HG03521 (cell line): Measurements from ENCODE around the gene NR3C1.

Experiments used
- ATAC-seq: cut with Tn5 transposase; IDR thresholded peaks from one replicate; pipeline ENCODE4 v1.9.1; 2021; ENCODE audit warnings: mild to moderate bottlenecking, moderate library complexity; ENCODE audit not compliant: unreplicated experiment

NR3C1 gene

DNA sequence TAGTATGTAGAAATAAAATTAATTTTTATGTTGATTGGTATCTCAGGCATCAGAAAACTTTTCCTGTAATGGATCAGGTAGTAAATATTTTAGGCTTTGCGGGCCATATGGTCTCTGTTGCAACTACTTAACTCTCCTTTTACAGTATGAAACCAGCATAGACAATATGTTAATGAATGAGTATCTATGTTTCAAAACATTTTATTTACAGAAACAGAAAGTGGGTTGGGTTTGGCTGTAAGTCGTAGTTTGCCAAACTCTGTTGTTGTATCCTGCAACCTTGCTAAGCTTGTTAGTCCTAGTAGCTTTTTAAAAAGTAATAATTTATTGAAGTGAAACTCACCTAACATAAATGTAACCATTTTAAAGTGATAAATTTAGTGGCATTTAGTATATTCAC lies 132.1 kb downstream of the NR3C1 start:
- ATAC-seq, result no peak

DNA sequence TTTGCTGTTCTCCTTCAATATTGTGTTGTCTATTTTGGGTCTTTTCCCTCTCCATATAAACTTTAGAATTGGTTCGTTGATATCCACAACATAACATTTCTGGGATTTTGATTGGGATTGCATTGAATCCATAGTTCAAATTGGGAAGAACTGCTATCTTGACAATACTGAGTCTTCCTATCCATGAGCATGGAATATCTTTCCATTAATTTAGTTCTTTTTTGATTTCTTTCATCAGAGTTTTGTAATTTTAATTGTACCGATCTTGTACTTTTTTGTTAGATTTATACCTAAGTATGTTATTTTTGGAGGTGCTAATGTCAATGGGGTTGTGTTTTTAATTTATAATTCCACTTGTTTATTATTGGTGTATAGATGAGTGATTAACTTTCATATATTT lies 135.1 kb downstream of the NR3C1 start:
- ATAC-seq, result no peak

DNA sequence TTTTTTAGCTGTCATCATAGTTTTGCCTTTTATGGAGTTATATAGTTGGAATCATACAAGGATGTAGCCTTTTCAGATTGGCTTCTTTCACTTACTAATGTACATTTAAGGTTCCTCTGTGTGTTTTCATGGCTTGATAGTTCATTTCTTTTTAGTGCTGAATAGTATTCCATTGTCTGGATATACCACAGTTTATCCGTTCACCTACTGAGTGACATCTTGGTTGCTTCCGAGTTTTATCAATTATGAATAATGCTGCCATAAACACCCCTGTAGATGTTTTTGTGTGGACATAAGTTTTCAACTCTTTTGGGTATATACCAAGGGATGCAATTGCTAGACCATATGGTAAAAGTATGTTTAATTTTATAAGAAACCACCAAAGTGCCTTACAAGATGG lies 136.3 kb downstream of the NR3C1 start:
- ATAC-seq, result no peak

DNA sequence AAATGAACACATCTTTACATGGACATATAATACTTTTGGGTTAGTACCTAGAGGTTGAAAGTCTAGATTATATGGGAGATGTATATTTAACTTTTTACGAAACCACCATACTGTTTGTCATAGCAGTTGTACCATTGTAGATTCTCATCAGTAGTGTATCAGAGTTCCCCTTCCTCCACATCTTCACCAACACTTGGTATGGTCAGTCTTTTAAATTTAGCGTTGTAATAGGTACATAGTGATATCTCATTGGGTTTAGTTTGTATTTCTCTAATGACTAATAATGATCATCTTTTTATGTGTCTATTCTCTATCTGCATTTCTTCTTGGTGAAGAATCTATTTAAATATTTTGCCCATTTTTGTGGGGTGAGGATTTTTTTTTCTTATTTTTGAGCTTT lies 137.5 kb downstream of the NR3C1 start:
- ATAC-seq, result no peak

DNA sequence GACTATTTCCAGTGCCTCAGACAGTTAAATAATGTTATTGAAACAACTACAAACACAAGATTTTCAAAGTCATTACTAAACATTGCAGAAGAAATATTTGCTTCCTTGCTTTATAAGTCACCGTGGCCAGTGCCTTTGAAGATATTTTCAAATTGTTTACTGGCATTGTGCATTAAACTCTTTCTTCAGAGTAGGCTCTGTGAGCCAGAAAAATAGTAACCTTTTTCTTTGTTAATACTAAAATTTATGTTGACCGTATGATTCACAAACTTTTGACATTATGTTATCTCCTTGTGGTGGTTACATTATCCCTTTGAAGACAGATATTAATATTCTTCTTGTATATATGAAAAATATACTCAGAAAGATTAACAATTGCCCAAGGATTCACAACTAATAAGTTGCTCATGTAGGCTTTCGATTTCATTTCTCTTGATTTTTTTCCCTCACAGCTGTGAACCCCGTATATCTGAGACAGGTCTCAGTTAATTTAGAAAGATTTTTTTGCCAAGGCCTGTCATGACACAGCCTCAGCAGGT lies 140.1 kb downstream of the NR3C1 start:
- no peak for ATAC-seq

GRCh38 chr5:143262393-143263174 lies 140.9 kb downstream of the NR3C1 start:
- ATAC-seq, result peak; percentile 60

GRCh38 chr5:143261748-143262392 lies 141.6 kb downstream of the NR3C1 start:
- ATAC-seq, result no peak

GRCh38 chr5:143259254-143259605 lies 144.3 kb downstream of the NR3C1 start:
- no peak for ATAC-seq

DNA sequence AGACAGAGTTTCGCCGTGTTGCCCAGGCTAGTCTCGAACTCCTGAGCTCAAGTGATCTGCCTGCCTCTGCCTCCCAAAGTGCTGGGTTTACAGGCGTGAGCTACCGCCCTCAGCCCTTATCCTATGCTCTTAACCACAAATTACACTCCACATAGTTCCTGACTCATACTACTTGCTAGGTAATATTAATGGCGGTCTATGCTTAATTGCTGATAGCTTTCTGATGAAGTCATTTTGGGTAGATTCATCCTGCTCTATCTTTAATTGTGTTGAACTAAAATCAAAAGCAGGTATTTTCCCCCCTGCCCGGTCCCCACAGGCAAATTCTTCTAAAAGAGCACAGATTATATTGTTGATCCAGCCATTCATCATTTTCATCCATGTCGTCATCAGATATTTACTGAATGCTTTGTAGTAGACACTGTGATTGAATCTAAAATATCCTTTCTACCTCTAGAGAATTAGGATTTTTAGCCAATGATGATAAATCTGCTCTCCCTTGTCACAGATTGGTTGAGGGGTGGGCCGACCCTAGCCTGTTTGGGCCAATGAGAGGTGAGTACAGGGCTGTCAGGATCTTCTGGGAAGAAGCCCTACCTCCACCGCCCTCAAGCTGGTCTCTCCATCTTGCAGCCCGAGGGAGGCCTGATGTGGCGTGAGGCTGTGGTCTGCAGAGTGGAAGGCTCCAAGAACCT lies 144.8 kb downstream of the NR3C1 start:
- ATAC-seq, result no peak

GRCh38 chr5:143254819-143255218 lies 148.7 kb downstream of the NR3C1 start:
- no peak for ATAC-seq

DNA sequence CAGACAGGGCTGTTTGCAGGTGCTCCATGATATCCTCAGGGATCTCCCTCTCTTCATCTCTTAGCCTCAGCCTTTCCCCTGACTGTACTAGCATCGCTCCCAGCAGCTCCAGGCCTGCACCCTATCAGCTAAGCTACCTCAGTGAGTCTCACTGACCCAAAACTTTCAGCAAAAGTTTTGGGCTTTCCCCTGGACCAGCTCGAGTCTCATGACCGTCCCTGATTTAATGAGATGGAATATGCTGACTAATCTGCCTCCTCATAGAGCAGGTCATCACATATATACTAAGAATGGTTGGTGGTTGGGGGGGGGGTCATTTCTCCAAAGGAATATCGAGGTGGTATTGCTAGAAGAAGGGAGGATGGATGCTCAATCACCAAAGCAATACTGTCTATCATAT lies 151.5 kb downstream of the NR3C1 start:
- ATAC-seq, result no peak

GRCh38 chr5:143251190-143251589 lies 152.3 kb downstream of the NR3C1 start:
- no peak for ATAC-seq

DNA sequence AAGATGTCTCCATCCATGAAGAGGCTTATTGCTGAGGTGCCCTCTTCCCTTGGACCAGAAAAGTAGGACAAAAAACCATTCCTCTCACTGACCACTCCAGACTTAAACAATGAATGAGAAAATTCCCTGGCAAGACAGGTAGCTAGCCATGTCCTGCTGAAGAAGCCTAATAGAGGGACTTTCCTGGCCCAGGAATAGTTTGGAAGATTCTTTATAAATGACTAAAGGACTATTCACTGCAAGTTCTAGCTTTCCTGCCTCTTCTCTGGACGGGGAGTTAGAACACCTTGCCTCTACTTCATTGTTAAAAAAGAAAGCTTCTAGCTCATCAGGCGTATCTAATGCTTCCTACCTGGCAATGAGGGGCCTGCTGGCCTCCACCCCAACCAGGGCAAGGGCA lies 153.6 kb downstream of the NR3C1 start:
- no peak for ATAC-seq

DNA sequence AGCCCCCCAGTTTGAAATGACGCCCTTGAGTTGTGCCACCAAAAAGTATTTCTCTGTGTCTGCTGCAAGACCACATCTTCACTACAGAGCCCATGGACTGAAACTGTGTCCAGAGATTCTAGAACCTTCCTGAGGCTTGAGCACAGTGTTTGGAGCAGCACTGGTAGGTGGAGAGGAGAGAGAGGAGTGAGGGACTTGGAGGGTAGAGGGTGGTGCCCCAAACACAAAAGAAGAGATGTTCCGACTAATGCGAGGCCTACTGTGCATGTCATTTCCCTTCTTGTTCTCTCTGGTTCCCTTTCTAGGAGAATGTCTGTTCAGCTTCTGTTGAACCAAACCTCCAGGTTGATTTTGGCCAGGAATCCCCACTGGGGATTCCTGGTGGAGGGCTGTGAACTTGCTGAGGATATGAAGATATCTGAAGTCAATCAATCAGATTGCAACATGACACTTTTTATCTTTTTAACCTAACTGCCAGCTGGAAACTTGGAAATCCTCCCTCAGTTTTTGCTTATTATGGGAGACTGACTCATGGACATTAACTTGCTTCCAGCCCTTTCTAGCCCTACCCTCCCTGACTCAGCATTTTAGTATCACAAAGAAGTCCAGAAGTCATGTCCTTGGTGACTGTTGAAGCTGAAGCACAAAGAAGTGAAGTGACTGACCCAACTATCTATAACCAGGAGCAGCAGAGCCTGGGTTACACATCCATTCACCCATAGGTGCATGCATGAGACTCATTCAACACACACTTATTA lies 154.5 kb downstream of the NR3C1 start:
- ATAC-seq, result no peak

DNA sequence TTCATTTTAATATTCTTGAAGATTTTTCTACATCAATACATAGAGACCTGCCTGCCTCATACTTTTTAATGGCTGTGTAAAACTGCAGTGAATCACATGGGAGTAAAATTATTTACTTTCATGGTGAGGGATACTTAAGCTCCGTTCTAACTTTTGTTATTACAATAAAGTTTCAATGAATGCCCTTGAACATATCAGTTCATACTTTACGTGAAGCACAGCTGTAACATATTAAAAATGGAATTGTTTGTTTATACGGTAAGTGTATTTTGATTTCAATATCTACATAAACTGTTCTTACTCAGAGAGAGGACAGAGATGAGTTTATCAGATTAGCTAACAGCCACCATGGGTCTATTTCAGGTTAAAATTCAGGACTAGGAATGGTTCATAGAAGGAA lies 155.1 kb downstream of the NR3C1 start:
- ATAC-seq, result no peak

GRCh38 chr5:143247134-143247815 lies 156.2 kb downstream of the NR3C1 start:
- no peak for ATAC-seq

GRCh38 chr5:143245929-143246561 lies 157.4 kb downstream of the NR3C1 start:
- no peak for ATAC-seq

DNA sequence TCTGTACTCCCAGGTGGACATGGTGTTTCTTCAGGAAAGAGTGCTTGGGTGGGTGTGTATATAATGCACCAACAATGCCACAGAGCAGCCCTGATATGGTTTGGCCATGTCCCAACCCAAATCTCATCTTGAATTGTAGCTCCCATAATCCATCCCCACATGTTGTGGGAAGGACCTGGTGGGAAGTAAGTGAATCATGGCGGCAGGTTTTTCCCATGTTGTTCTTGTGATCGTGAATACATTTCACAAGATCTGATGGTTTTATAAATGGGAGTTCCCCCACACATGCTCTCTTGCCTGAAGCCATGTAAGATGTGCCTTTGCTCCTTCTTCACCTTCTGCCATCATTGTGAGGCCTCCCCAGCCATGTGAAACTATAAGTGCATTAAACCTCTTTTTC lies 158.5 kb downstream of the NR3C1 start:
- no peak for ATAC-seq

GRCh38 chr5:143244000-143244736 lies 159.3 kb downstream of the NR3C1 start:
- no peak for ATAC-seq
